K562 (cell line): Measurements from ENCODE around the gene WFIKKN1. TPM values are rescaled to one million over a fixed set of nuclear protein-coding genes. Genes with fewer than 3 reads are reported as not detected.

Experiments
- FIP1L1 ChIP-seq: fragments of 200-400 bp; formaldehyde crosslinking; IDR thresholded peaks from 2 replicates; pipeline ENCODE4 v1.6.1; 2018; ENCODE audit warnings: mild to moderate bottlenecking, low read depth, low read length; ENCODE audit not compliant: poor library complexity, severe bottlenecking
- KLF1 ChIP-seq: fragments of 450-650 bp; IDR thresholded peaks from 2 replicates; pipeline ENCODE4 v1.6.1; 2016; ENCODE audit warnings: missing genetic modification characterization, missing compliant biosample characterization
- POLR2H ChIP-seq: IDR thresholded peaks from 2 replicates; pipeline ENCODE4 v1.6.1; 2016; ENCODE audit warnings: missing genetic modification characterization, low read depth, mild to moderate bottlenecking, control low read depth, missing compliant biosample characterization, moderate library complexity
- ZKSCAN8 ChIP-seq: fragments of 200-800 bp; sonication (Bioruptor generic); IDR thresholded peaks from 2 replicates; pipeline ENCODE4 v1.6.1; 2016; ENCODE audit warnings: missing genetic modification characterization, missing compliant biosample characterization
- polyA plus RNA-seq, 8 experiments: library from polyadenylated mRNA; depleted of rRNA in 4 of 8; stranded (reverse) in 5 of 8; unstranded in 3 of 8; fragments of >200 nt; fragmentation: Nextera tagmentation in 2 of 8; fragmentation: Illumina TruSeq in 1 of 8; extraction: Ambion mirVana in 2 of 8; extraction: Trizol in 1 of 8; gene quantifications; 2 replicates each; pipeline versions ENCODE4 v1.2.1 to v1.2.3, GENCODE V29; 2011 to 2014; ENCODE audit warnings: inconsistent platforms in 1 of 8, missing spikeins in 1 of 8
- total RNA-seq, 7 experiments: library from RNA; depleted of rRNA in 6 of 7; stranded (reverse); fragments of >200 nt in 6 of 7; fragmentation: Illumina TruSeq in 2 of 7; extraction: Trizol in 2 of 7; gene quantifications; 2 replicates each; pipeline versions ENCODE4 v1.2.1 to v1.2.3, GENCODE V29; 2011 to 2021; ENCODE audit warnings: low replicate concordance in 1 of 7
- TF ChIP-seq, protein P1 (sequence below): fragments of 450-650 bp; IDR thresholded peaks from 2 replicates; pipeline ENCODE4 v1.6.1; 2016; ENCODE audit warnings: mild to moderate bottlenecking, moderate library complexity
- TF ChIP-seq, protein P2 (sequence below), 2 experiments: fragments of 450-650 bp; IDR thresholded peaks; 2 replicates each; pipeline ENCODE4 v1.6.1; 2016
- TF ChIP-seq, protein P3 (sequence below), 3 experiments: fragments of 200-800 bp in 1 of 3; sonication (Bioruptor generic) in 1 of 3; sonication (generic) in 1 of 3; formaldehyde crosslinking in 1 of 3; IDR thresholded peaks; 2 replicates each; pipeline versions ENCODE4 v1.6.1 to v1.8.0; 2016 to 2022; ENCODE audit warnings: mild to moderate bottlenecking in 2 of 3, missing compliant biosample characterization in 2 of 3, missing genetic modification characterization in 2 of 3, missing genetic modification reagents in 1 of 3

Gene WFIKKN1
- total and polyA plus RNA-seq, 9 of the 15 experiments (the other 6 are each of a cell fraction or from before 2014, with no cell fraction given) = 0.14 to 1.1 (median 0.50) TPM; not detected in 4

DNA sequence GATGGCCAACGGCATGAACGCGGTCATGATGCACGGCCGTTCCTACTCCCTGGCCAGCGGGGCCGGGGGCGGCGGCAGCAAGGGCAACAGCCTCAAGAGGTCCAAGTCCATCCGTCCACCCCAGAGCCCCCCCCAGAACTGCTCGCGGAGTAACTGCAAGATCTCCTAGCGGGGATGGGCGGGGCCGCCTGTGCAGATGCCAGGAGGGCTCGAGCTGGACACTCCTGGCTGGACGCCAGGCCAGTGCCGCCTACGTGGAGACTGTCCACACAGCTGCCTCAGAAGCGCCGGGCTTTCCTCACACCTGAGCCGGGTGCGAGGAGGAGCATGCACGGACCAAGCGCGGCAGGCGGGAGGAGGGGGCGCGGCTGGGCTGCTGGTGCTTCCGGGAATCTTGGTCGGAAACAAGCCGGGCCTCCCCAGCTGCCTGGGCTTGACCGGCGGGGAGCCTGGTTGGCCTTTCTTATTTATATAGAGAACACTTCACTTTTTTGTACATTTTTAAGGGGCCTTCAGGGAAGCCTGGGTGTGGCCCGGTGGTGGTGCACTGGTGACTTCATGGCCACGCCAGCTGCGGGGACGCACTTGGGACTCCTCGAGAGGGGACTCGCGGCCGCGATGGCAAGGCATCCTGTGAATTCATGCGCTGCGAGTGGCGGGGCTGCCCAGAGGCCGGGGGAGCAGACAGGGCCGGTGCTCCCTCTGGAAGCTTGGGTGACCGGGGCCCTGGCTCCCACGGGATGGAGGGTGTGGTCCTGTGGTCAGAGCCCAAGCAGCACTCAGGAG lies 3.1 kb upstream of the WFIKKN1 start (continued):
- TF ChIP-seq, protein P1, sequence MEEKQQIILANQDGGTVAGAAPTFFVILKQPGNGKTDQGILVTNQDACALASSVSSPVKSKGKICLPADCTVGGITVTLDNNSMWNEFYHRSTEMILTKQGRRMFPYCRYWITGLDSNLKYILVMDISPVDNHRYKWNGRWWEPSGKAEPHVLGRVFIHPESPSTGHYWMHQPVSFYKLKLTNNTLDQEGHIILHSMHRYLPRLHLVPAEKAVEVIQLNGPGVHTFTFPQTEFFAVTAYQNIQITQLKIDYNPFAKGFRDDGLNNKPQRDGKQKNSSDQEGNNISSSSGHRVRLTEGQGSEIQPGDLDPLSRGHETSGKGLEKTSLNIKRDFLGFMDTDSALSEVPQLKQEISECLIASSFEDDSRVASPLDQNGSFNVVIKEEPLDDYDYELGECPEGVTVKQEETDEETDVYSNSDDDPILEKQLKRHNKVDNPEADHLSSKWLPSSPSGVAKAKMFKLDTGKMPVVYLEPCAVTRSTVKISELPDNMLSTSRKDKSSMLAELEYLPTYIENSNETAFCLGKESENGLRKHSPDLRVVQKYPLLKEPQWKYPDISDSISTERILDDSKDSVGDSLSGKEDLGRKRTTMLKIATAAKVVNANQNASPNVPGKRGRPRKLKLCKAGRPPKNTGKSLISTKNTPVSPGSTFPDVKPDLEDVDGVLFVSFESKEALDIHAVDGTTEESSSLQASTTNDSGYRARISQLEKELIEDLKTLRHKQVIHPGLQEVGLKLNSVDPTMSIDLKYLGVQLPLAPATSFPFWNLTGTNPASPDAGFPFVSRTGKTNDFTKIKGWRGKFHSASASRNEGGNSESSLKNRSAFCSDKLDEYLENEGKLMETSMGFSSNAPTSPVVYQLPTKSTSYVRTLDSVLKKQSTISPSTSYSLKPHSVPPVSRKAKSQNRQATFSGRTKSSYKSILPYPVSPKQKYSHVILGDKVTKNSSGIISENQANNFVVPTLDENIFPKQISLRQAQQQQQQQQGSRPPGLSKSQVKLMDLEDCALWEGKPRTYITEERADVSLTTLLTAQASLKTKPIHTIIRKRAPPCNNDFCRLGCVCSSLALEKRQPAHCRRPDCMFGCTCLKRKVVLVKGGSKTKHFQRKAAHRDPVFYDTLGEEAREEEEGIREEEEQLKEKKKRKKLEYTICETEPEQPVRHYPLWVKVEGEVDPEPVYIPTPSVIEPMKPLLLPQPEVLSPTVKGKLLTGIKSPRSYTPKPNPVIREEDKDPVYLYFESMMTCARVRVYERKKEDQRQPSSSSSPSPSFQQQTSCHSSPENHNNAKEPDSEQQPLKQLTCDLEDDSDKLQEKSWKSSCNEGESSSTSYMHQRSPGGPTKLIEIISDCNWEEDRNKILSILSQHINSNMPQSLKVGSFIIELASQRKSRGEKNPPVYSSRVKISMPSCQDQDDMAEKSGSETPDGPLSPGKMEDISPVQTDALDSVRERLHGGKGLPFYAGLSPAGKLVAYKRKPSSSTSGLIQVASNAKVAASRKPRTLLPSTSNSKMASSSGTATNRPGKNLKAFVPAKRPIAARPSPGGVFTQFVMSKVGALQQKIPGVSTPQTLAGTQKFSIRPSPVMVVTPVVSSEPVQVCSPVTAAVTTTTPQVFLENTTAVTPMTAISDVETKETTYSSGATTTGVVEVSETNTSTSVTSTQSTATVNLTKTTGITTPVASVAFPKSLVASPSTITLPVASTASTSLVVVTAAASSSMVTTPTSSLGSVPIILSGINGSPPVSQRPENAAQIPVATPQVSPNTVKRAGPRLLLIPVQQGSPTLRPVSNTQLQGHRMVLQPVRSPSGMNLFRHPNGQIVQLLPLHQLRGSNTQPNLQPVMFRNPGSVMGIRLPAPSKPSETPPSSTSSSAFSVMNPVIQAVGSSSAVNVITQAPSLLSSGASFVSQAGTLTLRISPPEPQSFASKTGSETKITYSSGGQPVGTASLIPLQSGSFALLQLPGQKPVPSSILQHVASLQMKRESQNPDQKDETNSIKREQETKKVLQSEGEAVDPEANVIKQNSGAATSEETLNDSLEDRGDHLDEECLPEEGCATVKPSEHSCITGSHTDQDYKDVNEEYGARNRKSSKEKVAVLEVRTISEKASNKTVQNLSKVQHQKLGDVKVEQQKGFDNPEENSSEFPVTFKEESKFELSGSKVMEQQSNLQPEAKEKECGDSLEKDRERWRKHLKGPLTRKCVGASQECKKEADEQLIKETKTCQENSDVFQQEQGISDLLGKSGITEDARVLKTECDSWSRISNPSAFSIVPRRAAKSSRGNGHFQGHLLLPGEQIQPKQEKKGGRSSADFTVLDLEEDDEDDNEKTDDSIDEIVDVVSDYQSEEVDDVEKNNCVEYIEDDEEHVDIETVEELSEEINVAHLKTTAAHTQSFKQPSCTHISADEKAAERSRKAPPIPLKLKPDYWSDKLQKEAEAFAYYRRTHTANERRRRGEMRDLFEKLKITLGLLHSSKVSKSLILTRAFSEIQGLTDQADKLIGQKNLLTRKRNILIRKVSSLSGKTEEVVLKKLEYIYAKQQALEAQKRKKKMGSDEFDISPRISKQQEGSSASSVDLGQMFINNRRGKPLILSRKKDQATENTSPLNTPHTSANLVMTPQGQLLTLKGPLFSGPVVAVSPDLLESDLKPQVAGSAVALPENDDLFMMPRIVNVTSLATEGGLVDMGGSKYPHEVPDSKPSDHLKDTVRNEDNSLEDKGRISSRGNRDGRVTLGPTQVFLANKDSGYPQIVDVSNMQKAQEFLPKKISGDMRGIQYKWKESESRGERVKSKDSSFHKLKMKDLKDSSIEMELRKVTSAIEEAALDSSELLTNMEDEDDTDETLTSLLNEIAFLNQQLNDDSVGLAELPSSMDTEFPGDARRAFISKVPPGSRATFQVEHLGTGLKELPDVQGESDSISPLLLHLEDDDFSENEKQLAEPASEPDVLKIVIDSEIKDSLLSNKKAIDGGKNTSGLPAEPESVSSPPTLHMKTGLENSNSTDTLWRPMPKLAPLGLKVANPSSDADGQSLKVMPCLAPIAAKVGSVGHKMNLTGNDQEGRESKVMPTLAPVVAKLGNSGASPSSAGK = peak; percentile 42
- TF ChIP-seq, protein P2, sequence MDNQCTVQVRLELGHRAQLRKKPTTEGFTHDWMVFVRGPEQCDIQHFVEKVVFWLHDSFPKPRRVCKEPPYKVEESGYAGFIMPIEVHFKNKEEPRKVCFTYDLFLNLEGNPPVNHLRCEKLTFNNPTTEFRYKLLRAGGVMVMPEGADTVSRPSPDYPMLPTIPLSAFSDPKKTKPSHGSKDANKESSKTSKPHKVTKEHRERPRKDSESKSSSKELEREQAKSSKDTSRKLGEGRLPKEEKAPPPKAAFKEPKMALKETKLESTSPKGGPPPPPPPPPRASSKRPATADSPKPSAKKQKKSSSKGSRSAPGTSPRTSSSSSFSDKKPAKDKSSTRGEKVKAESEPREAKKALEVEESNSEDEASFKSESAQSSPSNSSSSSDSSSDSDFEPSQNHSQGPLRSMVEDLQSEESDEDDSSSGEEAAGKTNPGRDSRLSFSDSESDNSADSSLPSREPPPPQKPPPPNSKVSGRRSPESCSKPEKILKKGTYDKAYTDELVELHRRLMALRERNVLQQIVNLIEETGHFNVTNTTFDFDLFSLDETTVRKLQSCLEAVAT (IDR thresholded peaks at IDR 0.05) = peak in 1 of 2 experiments; percentile 91; a peak in 1 of 4 replicates
- TF ChIP-seq POLR2H (tag) (no peak), KLF1 (peak; percentile 26; the same call in 1 of the 2 replicates), FIP1L1 (peak; percentile 34), ZKSCAN8 (CRISPR knock-in tag) (no peak)
- TF ChIP-seq, protein P3, sequence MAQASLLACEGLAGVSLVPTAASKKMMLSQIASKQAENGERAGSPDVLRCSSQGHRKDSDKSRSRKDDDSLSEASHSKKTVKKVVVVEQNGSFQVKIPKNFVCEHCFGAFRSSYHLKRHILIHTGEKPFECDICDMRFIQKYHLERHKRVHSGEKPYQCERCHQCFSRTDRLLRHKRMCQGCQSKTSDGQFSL (CRISPR knock-in tag; IDR thresholded peaks at IDR 0.05) = 0 out of 2 replicates have a peak, but pooled peaks have one; percentile 53
- TF ChIP-seq, protein P3 (tag; IDR thresholded peaks at IDR 0.05) = no peak
